GM21786 (cell line): ENCODE measurements around the gene OSBPL1A.

ENCODE experiments used
- ATAC-seq: cut with Tn5 transposase; IDR thresholded peaks from one replicate; pipeline ENCODE4 v1.9.1; 2021; ENCODE audit not compliant: unreplicated experiment

OSBPL1A gene

DNA sequence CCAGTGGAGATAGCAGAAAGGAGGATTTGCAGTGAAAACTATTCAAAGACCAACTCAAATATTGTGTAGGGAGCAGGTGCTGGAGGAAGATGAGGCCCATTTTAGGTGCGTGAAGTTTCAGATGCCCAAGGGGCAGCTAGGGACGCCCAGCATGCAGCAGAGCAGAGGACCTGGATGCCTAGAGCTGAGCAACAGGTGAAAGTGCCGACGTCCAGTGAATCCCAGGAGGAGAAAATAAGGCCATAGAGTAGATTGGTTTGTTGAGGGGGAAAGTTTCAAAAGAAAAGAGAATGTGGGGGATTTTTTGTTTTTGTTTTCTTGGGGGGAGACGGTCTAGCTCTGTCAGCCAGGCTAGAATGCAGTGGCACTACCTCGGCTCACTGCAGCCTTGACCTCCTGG, 53.1 kb downstream of the OSBPL1A start:
- no peak for ATAC-seq

DNA sequence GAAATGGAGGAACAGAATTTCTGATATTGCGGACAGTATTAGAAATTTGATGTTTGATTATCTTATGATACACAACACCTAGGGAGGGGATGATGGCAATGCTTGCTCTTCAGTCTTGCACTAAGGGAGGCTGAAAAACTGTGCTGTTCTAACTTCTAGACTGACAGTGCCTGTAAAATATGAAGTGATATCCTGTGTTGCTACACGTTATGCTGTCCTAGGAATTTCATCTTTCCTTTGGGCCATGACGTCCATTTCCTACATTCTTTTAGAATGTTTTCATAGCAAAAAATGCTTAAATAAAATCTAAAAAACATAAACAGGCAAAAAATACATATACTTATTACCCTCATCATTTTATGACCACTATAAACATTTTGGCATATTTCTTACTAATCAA, 55.3 kb downstream of the OSBPL1A start:
- ATAC-seq = no peak

DNA sequence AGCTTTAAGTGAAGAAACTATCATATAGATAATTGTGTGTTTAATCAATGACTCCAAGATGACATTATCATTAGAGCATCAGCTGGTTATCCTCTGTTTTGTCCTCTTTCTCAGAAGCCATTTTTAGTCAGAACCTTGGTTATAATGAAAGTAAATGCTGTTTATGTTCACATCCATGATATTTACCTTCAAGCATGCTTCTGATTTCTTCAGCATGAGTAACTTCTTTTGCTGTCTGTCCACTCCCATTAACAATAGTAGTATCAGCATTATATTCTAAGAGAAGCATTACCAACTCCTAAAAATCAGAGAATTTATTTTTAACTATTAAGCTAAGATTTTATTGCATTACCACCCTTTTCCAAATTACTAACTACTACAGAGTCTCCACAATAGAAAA, 56.3 kb downstream of the OSBPL1A start:
- no peak for ATAC-seq

DNA sequence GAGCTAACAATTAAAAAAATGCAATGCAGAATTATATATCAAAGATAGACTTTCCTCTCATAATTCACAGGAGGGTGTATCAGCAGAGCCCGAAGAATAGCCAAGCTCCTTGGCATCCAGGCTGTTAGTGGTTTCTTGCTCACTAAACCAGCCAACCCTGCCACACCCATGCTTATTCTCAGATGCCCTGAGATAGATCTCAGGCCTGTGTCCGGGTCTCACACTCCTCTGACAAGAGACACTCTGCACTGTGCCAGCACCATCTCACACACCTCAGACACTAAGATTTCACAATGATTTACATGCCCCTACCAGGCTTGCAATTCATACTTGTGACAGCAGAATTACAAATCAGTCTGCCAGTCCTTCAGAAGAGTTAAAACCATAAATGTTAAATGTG, 64.5 kb downstream of the OSBPL1A start:
- ATAC-seq = no peak

DNA sequence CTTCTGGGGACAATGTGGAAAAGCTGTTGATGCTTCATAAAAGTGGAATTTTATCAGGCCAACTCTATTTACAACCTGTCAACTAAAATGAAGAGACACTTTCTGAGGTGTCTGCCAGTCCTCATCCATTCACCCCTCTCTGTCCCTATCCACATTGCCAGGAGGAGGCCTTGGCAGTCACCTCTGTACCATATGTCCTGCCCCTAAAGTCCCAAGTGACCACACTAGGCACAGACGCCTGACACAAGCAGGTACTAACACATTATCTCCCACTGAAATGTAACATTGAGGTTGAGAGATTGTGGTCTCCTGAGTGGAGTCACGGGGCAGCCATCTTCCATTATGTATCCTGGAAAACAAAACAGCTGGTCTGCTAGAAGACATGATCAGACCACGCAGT, 71.4 kb downstream of the OSBPL1A start:
- no peak for ATAC-seq

DNA sequence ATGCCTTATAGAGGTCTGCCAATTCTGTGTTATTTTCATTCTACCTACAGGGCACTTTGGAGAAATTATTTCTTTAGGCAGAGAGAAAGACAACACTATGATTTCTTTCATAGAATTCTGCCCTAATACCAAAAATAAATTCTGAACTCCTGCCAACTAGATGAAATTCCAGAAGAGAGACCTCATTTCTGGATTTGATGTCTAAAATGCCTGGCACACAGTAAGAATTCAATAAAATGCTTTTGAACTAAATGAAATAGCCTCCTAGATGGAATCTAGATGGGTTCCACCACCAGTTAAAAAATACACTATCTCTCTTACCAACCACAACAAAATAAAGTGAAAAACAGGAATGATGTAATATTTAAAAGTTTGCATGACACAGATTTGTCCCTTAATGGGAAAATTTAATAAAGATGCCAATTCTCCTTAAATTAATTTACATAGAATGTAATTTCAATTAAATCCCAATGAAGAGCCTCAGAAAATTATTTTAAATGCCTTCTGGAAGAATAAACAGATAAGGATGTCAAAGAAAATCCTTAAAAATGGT, 75.0 kb downstream of the OSBPL1A start:
- no peak for ATAC-seq

DNA sequence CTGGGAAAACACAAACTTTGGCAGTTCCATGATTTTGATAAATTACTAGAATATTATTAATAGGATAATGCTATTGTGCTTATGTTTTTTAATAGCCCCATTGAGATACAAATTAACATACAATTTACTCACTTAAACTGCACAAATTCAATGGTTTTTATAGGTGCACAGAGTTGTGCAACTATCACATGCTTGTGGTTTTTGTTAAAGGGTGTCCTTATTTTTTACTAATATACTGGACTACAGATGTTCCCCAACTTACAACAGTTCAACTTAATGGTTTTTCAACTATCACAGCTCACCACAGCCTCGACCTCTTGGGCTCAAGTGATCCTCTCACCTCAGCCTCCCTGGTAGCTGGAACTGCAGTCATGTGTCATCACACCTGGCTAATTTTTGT, 76.6 kb downstream of the OSBPL1A start:
- no peak for ATAC-seq

DNA sequence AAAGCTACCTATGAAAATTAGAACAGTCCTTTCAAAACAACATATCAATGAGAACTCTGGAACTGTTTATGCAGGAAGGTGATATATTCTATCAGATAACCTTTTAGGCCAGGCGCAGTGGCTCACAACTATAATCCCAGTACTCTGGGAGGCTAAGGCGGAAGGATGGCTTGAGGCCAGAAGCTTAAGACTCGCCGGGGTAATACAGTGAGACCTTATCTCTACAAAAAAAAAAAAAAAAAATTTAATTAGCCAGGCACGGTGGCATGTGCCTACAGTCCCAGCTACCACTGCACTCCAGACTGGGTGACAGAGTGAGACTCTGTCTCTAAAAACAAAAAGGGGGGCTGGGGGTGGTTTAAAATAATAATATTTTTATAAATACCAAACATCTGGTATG, 77.9 kb downstream of the OSBPL1A start:
- no peak for ATAC-seq

DNA sequence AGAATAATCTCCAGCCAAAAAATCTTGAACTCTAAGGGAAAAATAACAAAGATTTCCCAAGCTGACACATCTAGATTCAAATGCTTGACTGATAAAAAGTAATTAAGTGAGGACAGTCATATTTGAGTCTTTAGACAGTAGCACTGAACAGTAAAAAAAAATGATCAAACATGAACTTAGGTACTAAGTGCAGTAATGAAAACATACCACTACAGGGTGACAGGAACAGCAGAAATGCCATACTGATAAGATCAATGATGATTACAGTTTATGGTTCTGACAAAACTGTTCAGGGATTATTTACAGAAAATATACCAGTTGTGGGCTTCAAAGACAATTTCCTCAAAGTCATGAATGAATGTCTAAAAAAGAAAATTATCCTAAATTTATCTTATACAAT, 80.3 kb downstream of the OSBPL1A start:
- no peak for ATAC-seq

DNA sequence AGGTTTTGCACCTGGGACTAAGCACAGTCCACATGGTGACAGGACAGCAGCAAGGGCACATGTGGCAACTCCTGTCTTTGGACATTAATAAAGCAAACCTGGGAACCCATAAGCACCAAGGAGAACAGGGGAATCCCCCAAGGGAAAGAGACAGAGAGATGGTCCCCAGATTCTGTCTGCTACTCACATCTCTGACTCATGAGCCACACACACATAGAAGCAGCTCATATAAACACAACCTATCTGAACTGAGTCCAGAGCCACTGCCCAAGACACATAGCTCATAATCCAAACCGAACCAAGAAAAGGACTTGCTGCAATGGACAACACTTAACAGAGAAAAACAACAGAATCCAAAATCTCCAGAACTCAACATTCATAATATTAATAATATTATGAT, 82.5 kb downstream of the OSBPL1A start:
- no peak for ATAC-seq

DNA sequence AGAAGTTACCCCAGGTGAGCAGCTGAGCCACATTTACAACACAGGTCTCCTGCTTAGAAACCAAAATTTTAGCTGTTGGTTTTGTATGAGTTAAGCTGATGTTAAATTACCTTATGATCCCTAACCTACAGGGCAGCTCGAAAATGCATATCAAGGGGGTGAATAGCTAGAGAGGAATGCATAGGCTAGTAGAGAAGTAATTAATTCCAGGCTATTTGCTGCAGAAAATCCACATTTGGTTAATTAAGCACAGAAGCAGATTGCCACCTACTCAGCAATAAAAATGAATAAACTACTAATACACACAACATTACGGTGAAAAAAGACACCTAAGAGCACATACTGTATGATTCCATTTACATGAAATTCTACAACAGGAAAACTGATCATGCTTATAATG, 91.4 kb downstream of the OSBPL1A start:
- ATAC-seq = no peak

DNA sequence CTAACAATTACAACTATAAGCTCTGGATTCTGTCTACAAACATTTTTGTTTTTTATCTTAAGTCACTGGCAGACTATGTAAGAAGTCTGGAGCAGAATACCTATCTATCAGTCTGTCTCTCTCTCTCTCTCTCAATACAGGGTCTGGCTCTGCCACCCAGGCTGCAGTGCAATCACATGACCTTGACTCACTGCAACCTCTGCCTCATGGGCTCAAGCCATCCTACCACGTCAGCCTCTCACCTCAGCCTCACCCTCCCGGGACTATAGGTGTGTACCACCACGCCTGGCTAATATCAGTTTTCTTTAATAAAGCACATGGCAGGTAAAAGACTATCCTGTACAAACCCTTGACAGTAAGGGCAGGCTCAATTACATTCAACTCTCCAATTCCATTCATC, 96.9 kb downstream of the OSBPL1A start:
- no peak for ATAC-seq

DNA sequence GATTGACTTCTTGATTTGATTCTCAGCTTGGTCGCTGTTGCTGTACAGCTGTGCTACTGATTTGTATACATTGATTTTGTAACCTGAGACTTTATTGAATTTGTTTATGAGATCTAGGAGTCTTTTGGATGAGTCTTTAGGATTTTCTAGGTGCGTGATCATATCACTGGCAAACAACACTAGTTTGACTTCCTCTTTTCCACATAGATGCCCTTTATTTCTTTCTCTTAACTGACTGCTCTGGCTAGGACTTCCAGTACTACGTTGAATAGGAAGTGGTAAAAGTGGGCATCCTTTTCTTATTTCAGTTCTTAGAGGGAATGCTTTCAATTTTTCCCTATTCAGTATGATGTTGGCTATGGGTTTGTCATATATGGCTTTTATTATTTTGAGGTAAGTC, 101.3 kb downstream of the OSBPL1A start:
- ATAC-seq = no peak

DNA sequence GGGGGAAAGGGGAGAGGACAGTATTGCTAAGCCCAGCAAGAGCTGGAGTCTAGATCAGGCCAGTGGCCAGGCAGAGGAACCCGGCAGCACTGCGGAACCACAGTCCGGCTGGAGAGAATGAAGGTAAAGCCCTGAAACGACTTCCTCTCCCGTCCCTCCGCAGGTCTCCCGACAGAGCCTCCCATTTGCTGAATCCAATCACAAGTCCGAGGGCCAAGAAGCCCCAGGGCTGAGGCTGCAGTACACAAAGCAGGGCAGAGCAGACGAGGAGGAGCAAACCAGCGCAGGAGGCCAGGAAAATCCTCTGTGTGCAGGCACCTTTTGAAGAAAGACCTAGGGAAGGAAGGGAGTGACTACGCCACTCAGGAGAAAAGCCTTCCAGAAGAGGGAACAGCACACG, 104.4 kb downstream of the OSBPL1A start:
- no peak for ATAC-seq

DNA sequence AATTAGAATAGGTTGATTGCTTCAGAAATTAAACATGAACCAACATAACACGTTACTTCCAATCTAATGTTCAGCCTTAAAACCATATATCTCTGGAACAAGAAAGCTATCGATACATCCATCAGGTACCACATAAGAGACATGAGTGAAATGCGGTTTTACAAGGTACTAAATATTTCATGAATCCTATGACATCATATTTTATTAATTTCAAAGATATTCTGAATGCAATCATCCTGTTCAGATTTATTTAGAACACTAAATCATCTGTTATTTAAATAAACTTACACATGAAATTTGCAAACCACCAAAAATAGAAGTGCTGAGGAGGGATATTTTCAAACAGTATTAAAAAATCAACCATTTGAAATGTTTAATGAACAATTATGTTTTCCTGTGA, 119.0 kb downstream of the OSBPL1A start:
- ATAC-seq = no peak

DNA sequence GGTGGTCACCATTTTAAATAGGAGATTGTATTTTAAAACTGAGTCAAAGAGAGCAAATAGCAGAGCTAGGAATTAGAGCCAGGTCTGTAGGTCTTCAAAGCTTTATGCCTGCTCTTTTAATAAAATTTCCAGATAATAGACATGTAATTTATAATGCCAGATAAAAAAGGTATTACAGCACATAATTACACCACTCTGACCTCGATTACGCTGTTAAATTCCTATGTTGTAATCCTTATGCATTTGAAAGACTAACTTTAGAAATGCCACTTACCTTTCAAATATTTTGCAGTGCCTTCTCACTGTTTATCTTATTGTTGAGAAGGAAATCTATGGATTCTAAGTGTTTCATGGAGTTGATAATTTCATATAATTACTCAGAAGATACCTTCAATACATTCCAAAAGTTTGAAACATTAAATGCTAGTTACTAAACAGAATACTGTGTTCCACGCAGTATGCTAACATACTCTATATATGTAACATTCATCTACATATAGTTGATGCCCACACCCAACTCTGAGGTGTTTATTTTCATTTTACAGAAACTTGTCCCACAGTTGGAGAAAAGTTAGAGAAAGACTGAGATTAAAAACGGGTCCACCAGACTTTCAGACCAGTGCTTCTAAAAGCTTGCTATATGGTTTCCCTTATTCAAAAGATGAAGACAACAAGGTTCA, 120.0 kb downstream of the OSBPL1A start:
- ATAC-seq = no peak

DNA sequence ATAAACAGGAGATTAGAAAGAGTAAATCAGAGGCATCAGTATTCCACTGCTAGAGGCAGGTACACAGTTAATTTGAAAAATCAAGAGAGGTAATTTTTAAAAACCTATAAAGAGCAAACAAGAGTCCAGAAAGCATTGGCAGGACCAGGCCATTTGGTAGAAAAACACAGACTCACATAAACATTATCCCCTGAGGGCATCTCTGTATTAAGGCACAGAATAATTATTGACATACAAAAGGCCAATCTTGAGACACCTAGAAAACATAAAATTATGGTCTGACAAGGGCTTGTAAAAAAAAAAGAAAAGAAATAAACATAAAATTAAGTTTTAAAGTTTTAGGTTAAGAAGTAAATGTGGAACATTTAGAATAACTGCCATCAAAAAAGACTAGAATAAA, 120.6 kb downstream of the OSBPL1A start:
- ATAC-seq = no peak

DNA sequence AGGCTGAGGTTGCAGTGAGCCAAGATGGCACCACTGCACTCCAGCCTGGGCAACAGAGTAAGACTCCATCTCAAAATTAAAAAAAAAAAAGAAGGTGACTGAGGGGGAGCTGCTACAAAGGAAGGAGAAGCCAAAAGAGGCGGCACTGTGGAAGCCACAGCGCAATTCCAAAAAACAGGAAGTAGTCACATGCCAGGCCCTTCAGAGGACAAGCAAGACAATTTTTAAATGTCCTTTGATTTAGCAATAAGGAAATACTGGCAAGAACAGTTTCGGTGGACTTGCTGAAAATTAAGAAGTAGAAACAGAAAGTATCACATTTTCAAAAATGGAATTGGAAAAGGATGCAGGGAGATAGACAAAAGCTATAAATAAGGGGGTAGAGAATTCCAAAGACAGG, 122.8 kb downstream of the OSBPL1A start:
- no peak for ATAC-seq

DNA sequence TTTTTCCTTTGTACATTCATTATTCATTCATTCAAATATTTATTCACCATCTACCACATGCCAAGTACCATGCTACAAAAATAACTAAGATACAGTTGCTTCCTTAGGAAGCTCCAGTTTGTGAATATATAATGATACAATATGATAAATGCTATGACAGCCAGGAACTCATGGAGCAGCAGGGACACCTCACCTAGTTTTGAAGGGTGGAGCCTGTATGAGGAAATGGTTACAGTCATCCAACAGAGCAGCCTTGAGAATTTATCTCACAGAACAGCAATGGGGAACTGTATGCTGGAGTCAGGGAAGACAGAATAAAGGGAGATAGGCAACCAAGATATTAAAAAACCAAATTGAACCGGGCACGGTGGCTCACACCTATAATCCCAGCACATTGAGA, 124.0 kb downstream of the OSBPL1A start:
- no peak for ATAC-seq

DNA sequence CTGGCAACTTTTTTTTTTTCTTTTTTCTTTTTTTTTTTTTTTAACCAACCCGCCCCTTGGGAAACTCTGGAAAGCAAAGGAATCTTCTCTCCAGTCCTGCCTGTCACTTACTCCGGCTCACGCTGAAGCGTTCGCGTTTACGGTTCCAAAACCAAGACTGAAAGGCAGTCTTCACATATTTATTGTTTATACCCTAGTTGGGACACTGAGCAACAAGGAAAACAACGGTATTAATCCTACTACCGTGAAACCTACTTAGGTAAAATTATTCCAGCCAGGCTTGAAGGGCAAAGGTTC, 125.4 kb downstream of the OSBPL1A start:
- no peak for ATAC-seq

DNA sequence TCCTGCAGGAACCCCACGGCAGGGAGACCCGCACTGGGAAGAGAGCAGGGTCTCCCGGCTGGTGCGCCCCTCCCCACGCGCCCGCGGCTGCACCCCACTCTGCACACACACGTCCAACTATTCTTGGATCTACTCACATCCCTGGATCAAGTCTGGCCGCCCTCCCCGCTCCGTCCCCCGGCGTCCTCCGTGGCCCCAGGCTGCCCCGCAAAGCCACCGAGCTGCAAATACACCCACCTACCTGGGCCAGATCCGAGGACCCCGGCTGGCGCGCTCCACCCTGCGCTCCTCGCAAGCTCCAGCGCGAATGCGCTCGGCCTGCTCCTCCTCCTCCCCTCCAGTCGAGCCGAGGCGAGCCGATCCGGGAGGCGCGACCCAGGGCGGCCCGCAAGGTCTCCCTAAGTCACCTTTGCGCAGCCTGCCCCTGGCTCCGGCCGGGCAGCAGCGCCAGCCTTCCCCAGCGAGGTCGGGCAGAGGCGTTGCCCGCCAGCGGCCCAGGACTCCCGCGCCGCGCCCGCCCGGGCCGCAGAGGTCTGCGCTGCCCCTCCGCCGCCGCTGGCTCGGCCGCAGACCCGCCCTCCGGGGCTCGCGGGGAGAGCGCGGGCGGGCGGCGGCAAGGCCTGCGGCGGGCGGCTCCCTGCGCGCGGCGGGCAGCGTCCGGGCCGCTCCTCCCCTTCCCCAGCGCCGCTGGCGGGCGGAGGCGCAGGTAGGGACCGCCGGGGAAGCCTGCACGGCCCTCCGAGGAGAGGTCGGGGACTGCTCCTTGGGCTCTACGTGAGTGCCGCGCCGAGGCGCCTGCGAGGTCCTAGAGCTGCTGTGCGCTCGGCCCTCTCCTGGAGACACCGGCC, 126.0 kb downstream of the OSBPL1A start:
- ATAC-seq = no peak

DNA sequence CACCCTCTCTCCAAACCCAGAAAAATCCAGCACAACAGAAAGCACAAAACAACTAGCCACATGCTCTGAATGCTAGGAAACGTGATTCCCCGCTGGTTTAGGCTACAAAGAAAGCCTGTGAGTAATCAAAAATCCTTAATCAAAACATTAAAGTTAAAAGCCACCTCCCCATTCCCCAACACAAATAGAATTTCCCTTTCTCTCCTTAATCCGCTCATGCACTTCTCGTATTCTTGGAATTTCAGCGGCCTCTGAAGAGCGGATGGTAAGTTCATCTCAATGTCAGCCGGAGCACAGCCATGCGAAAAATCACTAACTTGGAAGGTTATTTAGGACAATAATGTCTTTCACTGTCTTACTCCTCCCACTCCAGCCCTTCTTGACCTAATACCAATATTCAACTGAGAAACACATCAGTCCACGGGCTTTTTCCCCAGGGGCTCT, 126.7 kb downstream of the OSBPL1A start:
- no peak for ATAC-seq
